Measurements from ENCODE around the gene YIF1B.

YIF1B gene

GRCh38 chr19:38319421-38320258, 3.9 kb upstream of the YIF1B start, which contains the start of gene KCNK6:
KCNK6 (plus strand) TSS chr19:38319845; CDS start chr19:38319951, 106 bp downstream.
- Histone ChIP-seq H3K27ac (peak within 1 kb of the TSS; percentile 81 to 84), H3K4me3 (peak within 1 kb of the TSS; percentile 67 to 73), H3K36me3 (no peaks in the 10 kb centered on the region), H3K9me3 (no peaks in the 10 kb centered on the region), H3K27me3 (no peaks in the 10 kb centered on the region), H3K4me1 (peaks cover 7 to 44% (median 27%) of the 10 kb centered on the region in 4 donors)
- DNase-seq = peak; percentile 41 to 72
- intact Hi-C loops (cut with DNase I; ENCODE audit: low total_unique reads) = loop anchor here (10.0 kb wide), 1 partner anchor 55 kb away; the partner anchor contains the start of gene SPINT2
- no peak for TF ChIP-seq CTCF (IDR thresholded peaks at IDR 0.05)

- Histone ChIP-seq H3K9me3 (no peaks in the 10 kb centered on the region), H3K36me3 (no peaks in the 10 kb centered on the region), H3K4me1 (peaks cover 7 to 44% (median 27%) of the 10 kb centered on the region in 4 donors), H3K4me3 (peak overlapping the region in 1 of 2 donors; percentile 67), H3K27me3 (no peaks in the 10 kb centered on the region), H3K27ac (peak overlapping the region; percentile 81 to 84)
- DNase-seq = no peak
- TF ChIP-seq CTCF (IDR thresholded peaks at IDR 0.05) = no peak
- intact Hi-C loops (cut with DNase I; ENCODE audit: low total_unique reads) = loop anchor here (10.0 kb wide), 1 partner anchor 54 kb away; the partner anchor contains the start of gene SPINT2
These were observed 2.9 kb upstream of the YIF1B start for GRCh38 chr19:38318660-38319059.

- DNase-seq = no peak
- Histone ChIP-seq H3K4me1 (peaks cover 7 to 39% (median 26%) of the 10 kb centered on the region in 4 donors), H3K27ac (no peak overlapping the region), H3K9me3 (no peaks in the 10 kb centered on the region), H3K36me3 (no peaks in the 10 kb centered on the region), H3K4me3 (no peak overlapping the region), H3K27me3 (no peaks in the 10 kb centered on the region)
- intact Hi-C loops (cut with DNase I; ENCODE audit: low total_unique reads) = loop anchor here (10.0 kb wide), 1 partner anchor 52 kb away; the partner anchor contains the start of gene SPINT2
- no peak for TF ChIP-seq CTCF (IDR thresholded peaks at IDR 0.05)
These were observed 1.4 kb upstream of the YIF1B start for GRCh38 chr19:38317104-38317612.

- Histone ChIP-seq H3K27ac (peak overlapping the region; percentile 73 to 76), H3K4me1 (peaks cover 7 to 38% (median 24%) of the 10 kb centered on the region in 4 donors), H3K36me3 (no peaks in the 10 kb centered on the region), H3K27me3 (no peaks in the 10 kb centered on the region), H3K4me3 (peak overlapping the region; percentile 49 to 66), H3K9me3 (no peaks in the 10 kb centered on the region)
- DNase-seq = no peak
- intact Hi-C loops (cut with DNase I; ENCODE audit: low total_unique reads) = loop anchor here (10.0 kb wide), 1 partner anchor 52 kb away; the partner anchor contains the start of gene SPINT2
- TF ChIP-seq CTCF (IDR thresholded peaks at IDR 0.05) = no peak
These were observed 825 bp upstream of the YIF1B start for GRCh38 chr19:38316477-38317067.

- Histone ChIP-seq H3K4me1 (peaks cover 4 to 7% (median 6%) of the 10 kb centered on the region in 4 donors), H3K27me3 (no peaks in the 10 kb centered on the region), H3K36me3 (peaks cover 19 to 42% (median 23%) of the 10 kb centered on the region in 3 donors), H3K9me3 (no peaks in the 10 kb centered on the region), H3K4me3 (no peak overlapping the region), H3K27ac (no peak overlapping the region)
- DNase-seq = no peak
- intact Hi-C loops (cut with DNase I; ENCODE audit: low total_unique reads) = loop anchor here (10.0 kb wide), 1 partner anchor 46 kb away; the partner anchor contains the start of gene SPINT2
- TF ChIP-seq CTCF (IDR thresholded peaks at IDR 0.05) = no peak
These were observed 4.8 kb downstream of the YIF1B start for GRCh38 chr19:38310986-38311385.

All from tibial artery (tissue), 4 donors.